SK-N-MC (cell line): Measurements from ENCODE around the gene BRSK2.

Experiments used
- EZH2 ChIP-seq: fragments of 200-600 bp; sonication (generic); IDR thresholded peaks from one replicate; pipeline ENCODE4 v1.6.1; 2017; ENCODE audit warnings: antibody characterized with exemption
- FOXP2 ChIP-seq: optimal IDR thresholded peaks from 2 replicates; pipeline ENCODE3; 2011; ENCODE audit warnings: mild to moderate bottlenecking, moderate library complexity; ENCODE audit not compliant: insufficient read depth; ENCODE audit errors: extremely low read length, control extremely low read depth
- POLR2AphosphoS5 ChIP-seq: IDR thresholded peaks from 2 replicates; pipeline ENCODE4 v1.6.1; 2012; ENCODE audit warnings: mild to moderate bottlenecking, low read depth, low read length, borderline replicate concordance

DNA sequence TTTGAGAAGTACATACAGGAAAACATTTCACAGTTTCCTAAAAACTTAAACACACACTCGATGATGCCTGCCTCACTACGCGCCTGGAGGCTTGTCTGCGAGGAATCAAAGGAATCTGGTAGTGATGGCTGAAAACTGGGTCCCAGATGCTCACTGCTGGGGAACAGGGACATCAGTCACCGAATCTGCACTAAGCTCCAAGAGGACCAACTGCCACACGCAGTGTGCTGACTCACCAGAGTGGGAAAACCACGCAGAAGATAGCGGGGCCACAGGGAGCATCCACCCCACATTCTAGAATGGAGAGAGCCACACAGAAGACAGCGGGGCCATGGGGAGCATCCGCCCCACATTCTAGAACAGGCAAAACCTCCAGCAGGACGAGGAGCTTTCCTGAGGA, 121.2 kb downstream of the BRSK2 start:
- no peak for TF ChIP-seq EZH2
- no peak for TF ChIP-seq FOXP2
- no peak for TF ChIP-seq POLR2AphosphoS5
